Lung (tissue), 12 donors: ENCODE measurements around the gene HSD17B1. TPM values are rescaled to one million over a fixed set of nuclear protein-coding genes. Genes with fewer than 3 reads are reported as not detected.
A peak's percentile ranks its signal among the peaks of the same experiment; 100 is the strongest.

Experiments used
- ATAC-seq: fragments of 200-7000 bp; cut with Tn5 transposase; one replicate; pipeline ENCODE4 v1.9.1; 2020; ENCODE audit warnings: moderate number of reproducible peaks; ENCODE audit not compliant: insufficient read depth, low FRiP score
- DNase-seq, 3 donors: peaks; one replicate each; pipeline ENCODE4 v3.0.0-alpha.2; 2013 to 2017
- H3K27ac ChIP-seq, 2 donors: one replicate each; pipeline ENCODE4 v1.5.1; 2013; ENCODE audit warnings: mild to moderate bottlenecking in 2 of 2, moderate library complexity in 2 of 2, control low read depth in 1 of 2, inconsistent platforms in 1 of 2, low read depth in 1 of 2, low read length in 1 of 2
- H3K27me3 ChIP-seq, 3 donors: one replicate each; pipeline ENCODE4 v1.5.1; 2013; ENCODE audit warnings: low read length in 2 of 3; ENCODE audit not compliant: control insufficient read depth in 3 of 3, insufficient read depth in 3 of 3
- H3K36me3 ChIP-seq, 4 donors: one replicate each; pipeline ENCODE4 v1.5.1; 2013; ENCODE audit warnings: low read length in 4 of 4, mild to moderate bottlenecking in 1 of 4, moderate library complexity in 1 of 4; ENCODE audit not compliant: control insufficient read depth in 4 of 4, insufficient read depth in 4 of 4
- H3K4me1 ChIP-seq, 5 donors: one replicate each; pipeline ENCODE4 v1.5.1; 2013; ENCODE audit warnings: low read length in 5 of 5, mild to moderate bottlenecking in 2 of 5, moderate library complexity in 1 of 5; ENCODE audit not compliant: control insufficient read depth in 5 of 5, insufficient read depth in 5 of 5
- H3K4me3 ChIP-seq: one replicate; pipeline ENCODE4 v1.5.1; 2013; ENCODE audit warnings: mild to moderate bottlenecking, control low read depth, moderate library complexity
- H3K9ac ChIP-seq, 2 donors: one replicate each; pipeline ENCODE4 v1.5.1; 2013; ENCODE audit warnings: low read length in 2 of 2, control low read depth in 1 of 2; ENCODE audit not compliant: insufficient read depth in 1 of 2
- H3K9me3 ChIP-seq, 4 donors: one replicate each; pipeline ENCODE4 v1.5.1; 2013; ENCODE audit warnings: low read length in 3 of 4, mild to moderate bottlenecking in 1 of 4, moderate library complexity in 1 of 4; ENCODE audit not compliant: control insufficient read depth in 4 of 4, insufficient read depth in 3 of 4
- WGBS, 2 donors: extraction: QIAGEN DNeasy Blood & Tissue Kit; methylation state at CpG; one replicate each; pipeline ENCODE4 v1.1.7; 2013; 5-methylcytosine and 5-hydroxymethylcytosine counted together
- polyA plus RNA-seq, 2 donors: library from polyadenylated mRNA; stranded (reverse); fragments of 200-250 nt; gene quantifications; one replicate each; pipeline ENCODE4 v1.2.1, GENCODE V29; 2013
- total RNA-seq, 2 donors: library from RNA; depleted of rRNA in 1 of 2; stranded (reverse); fragments of >200 nt in 1 of 2; gene quantifications; one replicate each; pipeline ENCODE4 v1.2.1, GENCODE V29; 2014 to 2021
- TF ChIP-seq, protein P1 (sequence below): IDR thresholded peaks from 2 replicates; pipeline ENCODE4 v1.5.1; 2012; ENCODE audit warnings: mild to moderate bottlenecking; ENCODE audit errors: control extremely low read depth, extremely low read depth
- donor health status: control.
- donor health status: control.
- donor health status: Bipolar disorder and iron deficiency.
- donor health status: healthy.
- donor health status: DM: yes; HTN: yes; CAD: no.

The HSD17B1 gene
- total and polyA plus RNA-seq, 4 donors: 0.98 to 2.4 (median 1.6) TPM

GRCh38 chr17:42591411-42591810 is 38.7 kb downstream of the HSD17B1 start:
- DNase-seq: no peak
- no peak overlapping the region for H3K27ac ChIP-seq
- H3K9ac ChIP-seq: no peak overlapping the region
- H3K4me1 ChIP-seq: no peaks in the 10 kb centered on the region
- no peak for ATAC-seq
- no peaks in the 10 kb centered on the region for H3K9me3 ChIP-seq
- 95% methylated on average over 9 of the region's 9 CpGs for WGBS, 2 donors
- TF ChIP-seq, protein P1, sequence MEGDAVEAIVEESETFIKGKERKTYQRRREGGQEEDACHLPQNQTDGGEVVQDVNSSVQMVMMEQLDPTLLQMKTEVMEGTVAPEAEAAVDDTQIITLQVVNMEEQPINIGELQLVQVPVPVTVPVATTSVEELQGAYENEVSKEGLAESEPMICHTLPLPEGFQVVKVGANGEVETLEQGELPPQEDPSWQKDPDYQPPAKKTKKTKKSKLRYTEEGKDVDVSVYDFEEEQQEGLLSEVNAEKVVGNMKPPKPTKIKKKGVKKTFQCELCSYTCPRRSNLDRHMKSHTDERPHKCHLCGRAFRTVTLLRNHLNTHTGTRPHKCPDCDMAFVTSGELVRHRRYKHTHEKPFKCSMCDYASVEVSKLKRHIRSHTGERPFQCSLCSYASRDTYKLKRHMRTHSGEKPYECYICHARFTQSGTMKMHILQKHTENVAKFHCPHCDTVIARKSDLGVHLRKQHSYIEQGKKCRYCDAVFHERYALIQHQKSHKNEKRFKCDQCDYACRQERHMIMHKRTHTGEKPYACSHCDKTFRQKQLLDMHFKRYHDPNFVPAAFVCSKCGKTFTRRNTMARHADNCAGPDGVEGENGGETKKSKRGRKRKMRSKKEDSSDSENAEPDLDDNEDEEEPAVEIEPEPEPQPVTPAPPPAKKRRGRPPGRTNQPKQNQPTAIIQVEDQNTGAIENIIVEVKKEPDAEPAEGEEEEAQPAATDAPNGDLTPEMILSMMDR: no peak
- no peaks in the 10 kb centered on the region for H3K27me3 ChIP-seq
- H3K4me3 ChIP-seq: no peak overlapping the region
- H3K36me3 ChIP-seq: peaks cover 16 to 30% (median 23%) of the 10 kb centered on the region in 4 donors

GRCh38 chr17:42596386-42596785 is 43.7 kb downstream of the HSD17B1 start:
- 79 to 94% methylated on average over 3 of the region's 3 CpGs for WGBS, 2 donors
- ATAC-seq: no peak
- no peak for DNase-seq
- H3K4me1 ChIP-seq: peaks cover 0 to 8% (median 0%) of the 10 kb centered on the region in 5 donors
- no peak overlapping the region for H3K9ac ChIP-seq
- no peaks in the 10 kb centered on the region for H3K9me3 ChIP-seq
- peaks cover 3 to 7% (median 6%) of the 10 kb centered on the region in 4 donors for H3K36me3 ChIP-seq
- no peak overlapping the region for H3K27ac ChIP-seq
- H3K27me3 ChIP-seq: no peaks in the 10 kb centered on the region
- TF ChIP-seq, protein P1: no peak
- no peak overlapping the region for H3K4me3 ChIP-seq

DNA sequence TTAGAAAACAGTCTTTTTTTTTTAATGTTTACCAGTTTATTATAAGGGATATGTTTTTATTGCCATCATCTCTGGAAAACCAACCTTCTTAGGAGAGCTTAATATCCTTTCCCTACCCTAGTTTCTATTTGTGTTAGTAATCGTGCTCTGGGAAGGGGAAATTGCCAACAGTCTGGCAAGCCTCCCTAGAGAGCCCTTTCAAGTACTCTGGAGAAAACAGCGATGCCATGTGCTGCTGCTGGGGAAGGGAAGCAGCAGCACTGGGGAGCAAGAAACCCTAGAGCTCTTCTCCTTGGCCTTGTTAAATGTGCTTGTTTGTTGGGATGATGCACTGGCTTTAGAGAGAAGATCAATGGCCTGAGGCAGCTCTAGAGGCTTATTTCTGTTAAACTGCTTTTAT is 46.2 kb downstream of the HSD17B1 start:
- no peak overlapping the region for H3K4me3 ChIP-seq
- no peaks in the 10 kb centered on the region for H3K27me3 ChIP-seq
- DNase-seq (peak in 1 of 3 donors; percentile 20), ATAC-seq (peak; percentile 27)
- TF ChIP-seq, protein P1: no peak
- 26 to 40% methylated on average over 2 of the region's 2 CpGs for WGBS, 2 donors
- H3K4me1 ChIP-seq: peaks cover 0 to 8% (median 0%) of the 10 kb centered on the region in 5 donors
- H3K27ac ChIP-seq: no peak overlapping the region
- H3K9ac ChIP-seq: no peak overlapping the region
- H3K36me3 ChIP-seq: peaks cover 0 to 5% (median 1%) of the 10 kb centered on the region in 4 donors
- no peaks in the 10 kb centered on the region for H3K9me3 ChIP-seq

DNA sequence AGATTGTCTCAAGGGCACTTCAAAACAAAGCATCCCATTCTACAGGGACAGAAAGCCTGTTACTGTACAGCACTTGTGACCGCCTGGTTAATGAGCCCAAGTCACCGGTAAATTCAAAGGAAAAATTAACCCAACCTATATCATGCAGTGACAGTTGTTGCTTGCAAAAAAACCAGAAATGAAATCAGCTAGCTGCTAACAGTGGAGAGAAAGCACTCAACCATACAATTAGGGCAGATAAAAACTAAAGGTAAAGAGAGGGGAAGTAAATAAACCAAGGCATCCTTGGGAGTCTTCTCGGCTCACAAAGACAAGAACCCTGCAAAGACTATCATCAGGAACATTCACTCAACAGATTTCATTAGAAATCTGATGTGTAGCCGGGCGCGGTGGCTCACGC is 50.6 kb downstream of the HSD17B1 start:
- ATAC-seq (no peak), DNase-seq (no peak)
- Histone ChIP-seq H3K27me3 (no peaks in the 10 kb centered on the region), H3K4me3 (no peak overlapping the region), H3K9ac (no peak overlapping the region), H3K27ac (no peak overlapping the region), H3K4me1 (peaks cover 0 to 17% (median 8%) of the 10 kb centered on the region in 5 donors), H3K9me3 (no peaks in the 10 kb centered on the region), H3K36me3 (peaks cover 0 to 5% (median 0%) of the 10 kb centered on the region in 4 donors)
- 92 to 95% methylated on average over 7 of the region's 7 CpGs for WGBS, 2 donors
- TF ChIP-seq, protein P1: no peak
